Mesendoderm (in vitro differentiated cells): ENCODE measurements around the gene MAGI2.

Experiments used
- DNase-seq: peaks from one replicate; pipeline ENCODE4 v3.0.0; 2013
- H2AK5ac ChIP-seq: 2 replicates; pipeline ENCODE4 v1.6.1; 2013; ENCODE audit warnings: low read length, inconsistent platforms
- H2BK120ac ChIP-seq: 2 replicates; pipeline ENCODE4 v1.6.1; 2013; ENCODE audit warnings: low read depth, mild to moderate bottlenecking, low read length, moderate library complexity, mixed read lengths
- H2BK15ac ChIP-seq: replicated peaks from 2 replicates; pipeline ENCODE4 v1.6.1; 2013; ENCODE audit warnings: low read depth, mild to moderate bottlenecking, moderate library complexity
- H2BK5ac ChIP-seq: 2 replicates; pipeline ENCODE4 v1.6.1; 2013; ENCODE audit warnings: low read length, inconsistent platforms
- H3K18ac ChIP-seq: 2 replicates; pipeline ENCODE4 v1.6.1; 2013; ENCODE audit warnings: mild to moderate bottlenecking, low read length, mixed read lengths
- H3K23ac ChIP-seq: one replicate; pipeline ENCODE4 v1.6.1; 2013; ENCODE audit warnings: low read length
- H3K27ac ChIP-seq: 2 replicates; pipeline ENCODE4 v1.5.1; 2013; ENCODE audit warnings: low read depth, mild to moderate bottlenecking, inconsistent platforms, low read length, moderate library complexity
- H3K27me3 ChIP-seq: 2 replicates; pipeline ENCODE4 v1.6.1; 2013; ENCODE audit warnings: low read length, control low read depth, mild to moderate bottlenecking, inconsistent platforms; ENCODE audit not compliant: insufficient read depth, poor library complexity
- H3K36me3 ChIP-seq: 2 replicates; pipeline ENCODE4 v1.6.1; 2013; ENCODE audit warnings: low read length, inconsistent platforms; ENCODE audit not compliant: control insufficient read depth, insufficient read depth
- H3K4ac ChIP-seq: one replicate; pipeline ENCODE4 v1.6.1; 2013; ENCODE audit warnings: low read depth, mild to moderate bottlenecking, low read length, moderate library complexity
- H3K4me1 ChIP-seq: 2 replicates; pipeline ENCODE4 v1.6.1; 2013; ENCODE audit warnings: low read depth, low read length, inconsistent platforms; ENCODE audit not compliant: control insufficient read depth
- H3K4me2 ChIP-seq: 2 replicates; pipeline ENCODE4 v1.6.1; 2013; ENCODE audit warnings: low read length
- H3K4me3 ChIP-seq: 2 replicates; pipeline ENCODE4 v1.5.1; 2013; ENCODE audit warnings: mild to moderate bottlenecking, low read length
- H3K56ac ChIP-seq: one replicate; pipeline ENCODE4 v1.6.1; 2013; ENCODE audit warnings: low read length
- H3K79me1 ChIP-seq: 2 replicates; pipeline ENCODE4 v1.6.1; 2013; ENCODE audit warnings: low read length, inconsistent platforms
- H3K79me2 ChIP-seq: 2 replicates; pipeline ENCODE4 v1.6.1; 2013; ENCODE audit warnings: mild to moderate bottlenecking, low read length; ENCODE audit not compliant: control insufficient read depth, insufficient read depth
- H3K9ac ChIP-seq: 2 replicates; pipeline ENCODE4 v1.6.1; 2013; ENCODE audit warnings: low read length, inconsistent platforms
- H4K5ac ChIP-seq: one replicate; pipeline ENCODE4 v1.6.1; 2013; ENCODE audit warnings: low read length
- H4K8ac ChIP-seq: one replicate; pipeline ENCODE4 v1.6.1; 2013; ENCODE audit warnings: low read depth, mild to moderate bottlenecking, control low read depth, low read length, moderate library complexity
- WGBS: extraction: QIAGEN DNeasy Blood & Tissue Kit; methylation state at CpG from one replicate; pipeline ENCODE4 v1.1.7; 2013; ENCODE audit warnings: low lambda C conversion rate, missing lambda C conversion rate; ENCODE audit not compliant: insufficient coverage; ENCODE audit errors: extremely low coverage; 5-methylcytosine and 5-hydroxymethylcytosine counted together

The MAGI2 gene

GRCh38 chr7:79291498-79291865 is 162.0 kb downstream of the MAGI2 start:
- no peaks in the 10 kb centered on the region for H3K27me3 ChIP-seq
- no peak overlapping the region for H4K8ac ChIP-seq
- no peak overlapping the region for H3K27ac ChIP-seq
- H4K5ac ChIP-seq = no peak overlapping the region
- H3K9ac ChIP-seq = no peak overlapping the region
- H3K4me1 ChIP-seq = no peaks in the 10 kb centered on the region
- DNase-seq = no peak
- H2BK5ac ChIP-seq = no peak overlapping the region
- H3K79me1 ChIP-seq = no peaks in the 10 kb centered on the region
- H3K4me3 ChIP-seq = no peak overlapping the region
- no peak overlapping the region for H2AK5ac ChIP-seq
- no peak overlapping the region for H3K4me2 ChIP-seq
- H3K4ac ChIP-seq = no peak overlapping the region
- H2BK120ac ChIP-seq = no peak overlapping the region
- no peak overlapping the region for H2BK15ac ChIP-seq
- H3K56ac ChIP-seq = no peak overlapping the region
- no peaks in the 10 kb centered on the region for H3K79me2 ChIP-seq
- no peak overlapping the region for H3K23ac ChIP-seq
- H3K36me3 ChIP-seq = no peaks in the 10 kb centered on the region
- no peak overlapping the region for H3K18ac ChIP-seq

- no peaks in the 10 kb centered on the region for H3K36me3 ChIP-seq
- H3K56ac ChIP-seq = no peak overlapping the region
- no peak overlapping the region for H3K27ac ChIP-seq
- no peak overlapping the region for H3K18ac ChIP-seq
- no peak for DNase-seq
- H4K8ac ChIP-seq = no peak overlapping the region
- no peak overlapping the region for H3K4me2 ChIP-seq
- H4K5ac ChIP-seq = no peak overlapping the region
- H3K4me3 ChIP-seq = no peak overlapping the region
- no peak overlapping the region for H3K23ac ChIP-seq
- H3K9ac ChIP-seq = no peak overlapping the region
- H3K27me3 ChIP-seq = no peaks in the 10 kb centered on the region
- no peak overlapping the region for H2BK15ac ChIP-seq
- H3K4ac ChIP-seq = no peak overlapping the region
- no peaks in the 10 kb centered on the region for H3K4me1 ChIP-seq
- H3K79me1 ChIP-seq = no peaks in the 10 kb centered on the region
- H2BK120ac ChIP-seq = no peak overlapping the region
- H3K79me2 ChIP-seq = no peaks in the 10 kb centered on the region
- 100% methylated on average over 2 of the region's 4 CpGs for WGBS
- no peak overlapping the region for H2AK5ac ChIP-seq
- no peak overlapping the region for H2BK5ac ChIP-seq
Observed at GRCh38 chr7:79290841-79291497, 162.5 kb downstream of the MAGI2 start.

- H2AK5ac ChIP-seq = no peak overlapping the region
- H3K9ac ChIP-seq = no peak overlapping the region
- H3K79me2 ChIP-seq = no peaks in the 10 kb centered on the region
- no peak overlapping the region for H4K8ac ChIP-seq
- H3K4ac ChIP-seq = no peak overlapping the region
- H3K27me3 ChIP-seq = no peaks in the 10 kb centered on the region
- no peak overlapping the region for H3K56ac ChIP-seq
- no CpG with 5 or more reads among the region's 3 CpGs for WGBS
- no peaks in the 10 kb centered on the region for H3K4me1 ChIP-seq
- H3K27ac ChIP-seq = no peak overlapping the region
- H2BK15ac ChIP-seq = no peak overlapping the region
- H4K5ac ChIP-seq = no peak overlapping the region
- no peak overlapping the region for H3K4me2 ChIP-seq
- H2BK5ac ChIP-seq = no peak overlapping the region
- H3K23ac ChIP-seq = no peak overlapping the region
- no peaks in the 10 kb centered on the region for H3K36me3 ChIP-seq
- no peak for DNase-seq
- H3K4me3 ChIP-seq = no peak overlapping the region
- H3K18ac ChIP-seq = no peak overlapping the region
- H3K79me1 ChIP-seq = no peaks in the 10 kb centered on the region
- H2BK120ac ChIP-seq = no peak overlapping the region
Observed at GRCh38 chr7:79290398-79290797, 163.1 kb downstream of the MAGI2 start.

- Histone ChIP-seq H4K5ac (no peak overlapping the region), H3K4me1 (no peaks in the 10 kb centered on the region), H4K8ac (no peak overlapping the region), H3K4me3 (no peak overlapping the region), H3K27me3 (no peaks in the 10 kb centered on the region), H3K4me2 (no peak overlapping the region), H3K79me1 (no peaks in the 10 kb centered on the region), H3K23ac (no peak overlapping the region), H2BK5ac (no peak overlapping the region), H2BK15ac (no peak overlapping the region), H3K56ac (no peak overlapping the region), H3K27ac (no peak overlapping the region), H3K36me3 (no peaks in the 10 kb centered on the region), H2BK120ac (no peak overlapping the region), H3K4ac (no peak overlapping the region), H3K9ac (no peak overlapping the region), H2AK5ac (no peak overlapping the region), H3K79me2 (no peaks in the 10 kb centered on the region), H3K18ac (no peak overlapping the region)
- no peak for DNase-seq
- WGBS = no CpG with 5 or more reads among the region's 5 CpGs
Observed at GRCh38 chr7:79288655-79289054, 164.8 kb downstream of the MAGI2 start.

GRCh38 chr7:79287981-79288380 is 165.5 kb downstream of the MAGI2 start:
- Histone ChIP-seq H2BK120ac (no peak overlapping the region), H3K18ac (no peak overlapping the region), H2BK15ac (no peak overlapping the region), H3K27me3 (no peaks in the 10 kb centered on the region), H3K56ac (no peak overlapping the region), H3K36me3 (no peaks in the 10 kb centered on the region), H3K4ac (no peak overlapping the region), H4K5ac (no peak overlapping the region), H4K8ac (no peak overlapping the region), H3K23ac (no peak overlapping the region), H3K27ac (no peak overlapping the region), H2BK5ac (no peak overlapping the region), H3K79me1 (no peaks in the 10 kb centered on the region), H3K79me2 (no peaks in the 10 kb centered on the region), H2AK5ac (no peak overlapping the region), H3K9ac (no peak overlapping the region), H3K4me3 (no peak overlapping the region), H3K4me1 (no peaks in the 10 kb centered on the region), H3K4me2 (no peak overlapping the region)
- WGBS = no CpG with 5 or more reads among the region's 1 CpG
- DNase-seq = no peak

- Histone ChIP-seq H3K27me3 (no peaks in the 10 kb centered on the region), H3K79me1 (no peaks in the 10 kb centered on the region), H3K56ac (no peak overlapping the region), H3K9ac (no peak overlapping the region), H2BK15ac (no peak overlapping the region), H2BK120ac (no peak overlapping the region), H3K27ac (no peak overlapping the region), H3K4ac (no peak overlapping the region), H4K8ac (no peak overlapping the region), H2AK5ac (no peak overlapping the region), H3K18ac (no peak overlapping the region), H3K4me2 (no peak overlapping the region), H3K4me3 (no peak overlapping the region), H2BK5ac (no peak overlapping the region), H4K5ac (no peak overlapping the region), H3K23ac (no peak overlapping the region), H3K4me1 (no peaks in the 10 kb centered on the region), H3K36me3 (no peaks in the 10 kb centered on the region), H3K79me2 (no peaks in the 10 kb centered on the region)
- DNase-seq = no peak
- no CpG with 5 or more reads among the region's 1 CpG for WGBS
Observed at GRCh38 chr7:79286181-79286580, 167.3 kb downstream of the MAGI2 start.
